Esophagus muscularis mucosa (tissue), 4 donors: ENCODE measurements around the gene SHISA6. TPM values are rescaled to one million over a fixed set of nuclear protein-coding genes. Genes with fewer than 3 reads are reported as not detected.

Experiments
- DNase-seq: peaks from one replicate; pipeline ENCODE4 v3.0.0-alpha.2; 2017; ENCODE audit errors: extremely low spot score
- H3K27ac ChIP-seq, 4 donors: fragments of 200-600 bp; sonication (generic); replicated peaks in 1 of 4; 1 replicate in 3 of 4; 2 replicates in 1 of 4; pipeline ENCODE4 v1.5.1; 2016 to 2019; ENCODE audit warnings: mild to moderate bottlenecking in 1 of 4
- H3K27me3 ChIP-seq, 4 donors: fragments of 200-600 bp; sonication (generic); one replicate each; pipeline versions ENCODE4 v1.5.1 to v1.6.0; 2016 to 2019
- H3K36me3 ChIP-seq, 4 donors: fragments of 200-600 bp; sonication (generic); one replicate each; pipeline ENCODE4 v1.5.1; 2016 to 2019
- H3K4me1 ChIP-seq, 4 donors: fragments of 200-600 bp; sonication (generic); one replicate each; pipeline ENCODE4 v1.5.1; 2016 to 2019
- H3K4me3 ChIP-seq, 4 donors: fragments of 200-600 bp; sonication (generic); 1 replicate in 2 of 4; 2 replicates in 2 of 4; pipeline ENCODE4 v1.5.1; 2016 to 2019; ENCODE audit warnings: mild to moderate bottlenecking in 4 of 4, moderate library complexity in 1 of 4
- H3K9me3 ChIP-seq, 4 donors: fragments of 200-600 bp; sonication (generic); 1 replicate in 3 of 4; 2 replicates in 1 of 4; pipeline ENCODE4 v1.5.1; 2016 to 2019
- CTCF ChIP-seq, 3 experiments: fragments of 200-600 bp in 2 of 3; fragments of 450-650 bp in 1 of 3; sonication (generic) in 2 of 3; IDR thresholded peaks; one replicate each; pipeline ENCODE4 v1.5.1; 2017 to 2019; ENCODE audit warnings: antibody characterized with exemption in 3 of 3, mild to moderate bottlenecking in 2 of 3, moderate library complexity in 1 of 3
- EP300 ChIP-seq: sonication (generic); formaldehyde crosslinking; IDR thresholded peaks from one replicate; pipeline ENCODE4 v1.6.1; 2017; ENCODE audit warnings: antibody characterized with exemption
- POLR2A ChIP-seq: fragments of 450-650 bp; IDR thresholded peaks from one replicate; pipeline ENCODE4 v1.6.1; 2017; ENCODE audit warnings: antibody characterized with exemption, moderate library complexity, mild to moderate bottlenecking, low read depth
- POLR2AphosphoS5 ChIP-seq, 2 donors: sonication (generic); formaldehyde crosslinking; IDR thresholded peaks; one replicate each; pipeline ENCODE4 v1.6.1; 2017; ENCODE audit warnings: antibody characterized with exemption in 2 of 2
- WGBS: methylation state at CpG from one replicate; pipeline ENCODE4 v1.1.5; 2018; 5-methylcytosine and 5-hydroxymethylcytosine counted together
- intact Hi-C: fragments of 100-400 bp; cut with DNase I; formaldehyde crosslinking; loops from one replicate; pipeline ENCODE4 v1.15.1; 2023
- total RNA-seq, 4 donors: library from RNA; depleted of rRNA; stranded (reverse); fragments of >200 nt; gene quantifications; one replicate each; pipeline versions ENCODE4 v1.1.0 to v1.2.1, GENCODE V29; 2016

SHISA6 gene
- total RNA-seq, 4 donors from 2014 or later = 0.83 to 1.7 (median 1.4) TPM

GRCh38 chr17:11372692-11373091, 131.7 kb downstream of the SHISA6 start:
- 87% methylated on average over 3 of the region's 3 CpGs for WGBS

GRCh38 chr17:11378506-11378905, 137.5 kb downstream of the SHISA6 start:
- TF ChIP-seq EP300 = no peak
- no peak for TF ChIP-seq CTCF (IDR thresholded peaks at IDR 0.05)
- TF ChIP-seq POLR2AphosphoS5 (IDR thresholded peaks at IDR 0.05) = no peak
- TF ChIP-seq POLR2A = no peak
- Histone ChIP-seq H3K27me3 (peaks cover 0 to 7% (median 0%) of the 10 kb centered on the region in 4 donors), H3K27ac (no peak overlapping the region), H3K36me3 (no peaks in the 10 kb centered on the region), H3K4me3 (no peak overlapping the region), H3K9me3 (no peaks in the 10 kb centered on the region), H3K4me1 (no peaks in the 10 kb centered on the region)
- intact Hi-C loops = no loop called here
- peak; percentile 7 for DNase-seq
- WGBS = 83% methylated on average over 6 of the region's 6 CpGs

More at GRCh38 chr17:11372692-11373091, 131.7 kb downstream of the SHISA6 start:
- Histone ChIP-seq H3K9me3 (no peaks in the 10 kb centered on the region), H3K27ac (no peak overlapping the region), H3K4me3 (no peak overlapping the region), H3K4me1 (no peaks in the 10 kb centered on the region), H3K27me3 (peaks cover 0 to 7% (median 0%) of the 10 kb centered on the region in 4 donors), H3K36me3 (no peaks in the 10 kb centered on the region)
- no peak for TF ChIP-seq POLR2A
- intact Hi-C loops = no loop called here
- peak; percentile 19 for DNase-seq

- peak; percentile 64 for DNase-seq
- intact Hi-C loops = no loop called here
- Histone ChIP-seq H3K36me3 (no peaks in the 10 kb centered on the region), H3K27ac (no peak overlapping the region), H3K4me3 (no peak overlapping the region), H3K9me3 (no peaks in the 10 kb centered on the region), H3K4me1 (no peaks in the 10 kb centered on the region), H3K27me3 (peaks cover 0 to 3% (median 0%) of the 10 kb centered on the region in 4 donors)
- TF ChIP-seq CTCF (IDR thresholded peaks at IDR 0.05) = no peak
- TF ChIP-seq POLR2AphosphoS5 (IDR thresholded peaks at IDR 0.05) = no peak
- no peak for TF ChIP-seq EP300
- TF ChIP-seq POLR2A = no peak
- WGBS = 80% methylated on average over 7 of the region's 7 CpGs
These were observed 139.7 kb downstream of the SHISA6 start for GRCh38 chr17:11380761-11381160.

GRCh38 chr17:11383157-11383556, 142.1 kb downstream of the SHISA6 start:
- Histone ChIP-seq H3K27ac (no peak overlapping the region), H3K27me3 (no peaks in the 10 kb centered on the region), H3K36me3 (no peaks in the 10 kb centered on the region), H3K9me3 (no peaks in the 10 kb centered on the region), H3K4me1 (no peaks in the 10 kb centered on the region), H3K4me3 (no peak overlapping the region)
- no peak for DNase-seq
- intact Hi-C loops = no loop called here
- 89% methylated on average over 5 of the region's 5 CpGs for WGBS
- no peak for TF ChIP-seq POLR2AphosphoS5 (IDR thresholded peaks at IDR 0.05)
- TF ChIP-seq POLR2A = no peak
- TF ChIP-seq CTCF (IDR thresholded peaks at IDR 0.05) = no peak
- no peak for TF ChIP-seq EP300

- Histone ChIP-seq H3K9me3 (no peaks in the 10 kb centered on the region), H3K27me3 (no peaks in the 10 kb centered on the region), H3K4me1 (no peaks in the 10 kb centered on the region), H3K36me3 (no peaks in the 10 kb centered on the region), H3K27ac (no peak overlapping the region), H3K4me3 (no peak overlapping the region)
- DNase-seq = no peak
- WGBS = 96% methylated on average over 3 of the region's 3 CpGs
- intact Hi-C loops = no loop called here
- TF ChIP-seq POLR2AphosphoS5 (IDR thresholded peaks at IDR 0.05) = no peak
- TF ChIP-seq POLR2A = no peak
- no peak for TF ChIP-seq CTCF (IDR thresholded peaks at IDR 0.05)
- TF ChIP-seq EP300 = no peak
These were observed 143.1 kb downstream of the SHISA6 start for GRCh38 chr17:11384131-11384530.
